Measurements from ENCODE around the gene TSPEAR.

DNA sequence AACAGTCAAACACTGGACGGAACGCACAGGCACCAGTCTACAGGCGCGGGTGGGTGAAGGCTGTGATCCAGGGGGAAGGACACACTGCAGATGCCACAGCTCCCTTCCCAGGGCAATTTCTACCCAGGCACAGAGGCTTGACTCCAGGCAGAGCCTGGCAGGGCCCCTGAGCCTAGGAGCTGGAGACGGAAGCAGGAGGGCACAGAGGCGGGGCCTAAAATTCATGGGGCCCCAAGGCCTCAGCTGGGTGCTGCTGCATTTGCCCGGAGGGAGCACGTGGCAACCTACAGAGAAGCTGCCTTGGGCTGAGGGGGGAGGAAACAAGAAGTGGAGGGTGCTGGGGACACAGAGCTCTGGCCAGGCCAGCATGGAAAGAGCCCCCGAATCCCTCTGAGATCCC is 49.0 kb upstream of the TSPEAR start:
- TF ChIP-seq, protein P1, sequence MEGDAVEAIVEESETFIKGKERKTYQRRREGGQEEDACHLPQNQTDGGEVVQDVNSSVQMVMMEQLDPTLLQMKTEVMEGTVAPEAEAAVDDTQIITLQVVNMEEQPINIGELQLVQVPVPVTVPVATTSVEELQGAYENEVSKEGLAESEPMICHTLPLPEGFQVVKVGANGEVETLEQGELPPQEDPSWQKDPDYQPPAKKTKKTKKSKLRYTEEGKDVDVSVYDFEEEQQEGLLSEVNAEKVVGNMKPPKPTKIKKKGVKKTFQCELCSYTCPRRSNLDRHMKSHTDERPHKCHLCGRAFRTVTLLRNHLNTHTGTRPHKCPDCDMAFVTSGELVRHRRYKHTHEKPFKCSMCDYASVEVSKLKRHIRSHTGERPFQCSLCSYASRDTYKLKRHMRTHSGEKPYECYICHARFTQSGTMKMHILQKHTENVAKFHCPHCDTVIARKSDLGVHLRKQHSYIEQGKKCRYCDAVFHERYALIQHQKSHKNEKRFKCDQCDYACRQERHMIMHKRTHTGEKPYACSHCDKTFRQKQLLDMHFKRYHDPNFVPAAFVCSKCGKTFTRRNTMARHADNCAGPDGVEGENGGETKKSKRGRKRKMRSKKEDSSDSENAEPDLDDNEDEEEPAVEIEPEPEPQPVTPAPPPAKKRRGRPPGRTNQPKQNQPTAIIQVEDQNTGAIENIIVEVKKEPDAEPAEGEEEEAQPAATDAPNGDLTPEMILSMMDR (IDR thresholded peaks at IDR 0.05), result no peak
- no peak for TF ChIP-seq POLR2A (IDR thresholded peaks at IDR 0.05)

Measured in right lobe of liver (tissue), 4 donors.